Karpas-422 (cell line): ENCODE results near the gene ZNF846. TPM values are rescaled to one million over a fixed set of nuclear protein-coding genes. Genes with fewer than 3 reads are reported as not detected.

Source experiments
- DNase-seq: peaks from one replicate; pipeline ENCODE4 v3.0.0-alpha.2; 2015
- H2AFZ ChIP-seq: fragments of 200-600 bp; sonication (generic); 2 replicates; pipeline ENCODE4 v1.6.1; 2014; ENCODE audit warnings: antibody characterized with exemption, low read length, mixed read lengths
- H3K27ac ChIP-seq: fragments of 200-600 bp; sonication (generic); 2 replicates; pipeline ENCODE4 v1.5.1; 2014; ENCODE audit warnings: mild to moderate bottlenecking, low read length, moderate library complexity
- H3K27me3 ChIP-seq: fragments of 200-600 bp; sonication (generic); 2 replicates; pipeline ENCODE4 v1.6.1; 2014; ENCODE audit warnings: low read length, mixed read lengths
- H3K36me3 ChIP-seq: fragments of 200-600 bp; sonication (generic); 2 replicates; pipeline ENCODE4 v1.6.1; 2014; ENCODE audit warnings: low read length, mixed read lengths; ENCODE audit not compliant: insufficient read depth
- H3K4me1 ChIP-seq: fragments of 200-600 bp; sonication (generic); 2 replicates; pipeline ENCODE4 v1.6.1; 2014; ENCODE audit warnings: mild to moderate bottlenecking, low read length, mixed read lengths
- H3K4me2 ChIP-seq: fragments of 200-600 bp; sonication (generic); 2 replicates; pipeline ENCODE4 v1.6.1; 2014; ENCODE audit warnings: low read length, low read depth, mild to moderate bottlenecking; ENCODE audit not compliant: poor library complexity, severe bottlenecking
- H3K4me3 ChIP-seq: fragments of 200-600 bp; sonication (generic); 2 replicates; pipeline ENCODE4 v1.5.1; 2014; ENCODE audit warnings: mild to moderate bottlenecking, antibody characterized with exemption, low read length, mixed read lengths
- H3K79me2 ChIP-seq: fragments of 200-600 bp; sonication (generic); 2 replicates; pipeline ENCODE4 v1.6.1; 2014; ENCODE audit warnings: mild to moderate bottlenecking, low read length, mixed read lengths
- H3K9ac ChIP-seq: fragments of 200-600 bp; sonication (generic); 2 replicates; pipeline ENCODE4 v1.6.0; 2014; ENCODE audit warnings: low read length
- H3K9me2 ChIP-seq: fragments of 200-600 bp; sonication (generic), shearing (Covaris generic); replicated peaks from 2 replicates; pipeline ENCODE4 v1.6.0; 2014; ENCODE audit warnings: mild to moderate bottlenecking, low read length, moderate library complexity; ENCODE audit not compliant: insufficient read depth
- H3K9me3 ChIP-seq: fragments of 300-700, 200-600 bp; sonication (generic); 2 replicates; pipeline ENCODE4 v1.6.1; 2014; ENCODE audit warnings: low read length, mixed read lengths
- H4K20me1 ChIP-seq: fragments of 200-600 bp; sonication (generic); 2 replicates; pipeline ENCODE4 v1.6.1; 2014; ENCODE audit warnings: mild to moderate bottlenecking, antibody characterized with exemption, low read length, low read depth; ENCODE audit not compliant: insufficient read depth
- total RNA-seq: library from RNA; depleted of rRNA; stranded (reverse); fragments of >200 nt; shearing (Covaris generic); gene quantifications from 2 replicates; pipeline ENCODE4 v1.2.3, GENCODE V29; 2014; ENCODE audit warnings: low replicate concordance

Gene ZNF846
- total RNA-seq, 1 experiment from 2014 or later, result 10.4 TPM

DNA sequence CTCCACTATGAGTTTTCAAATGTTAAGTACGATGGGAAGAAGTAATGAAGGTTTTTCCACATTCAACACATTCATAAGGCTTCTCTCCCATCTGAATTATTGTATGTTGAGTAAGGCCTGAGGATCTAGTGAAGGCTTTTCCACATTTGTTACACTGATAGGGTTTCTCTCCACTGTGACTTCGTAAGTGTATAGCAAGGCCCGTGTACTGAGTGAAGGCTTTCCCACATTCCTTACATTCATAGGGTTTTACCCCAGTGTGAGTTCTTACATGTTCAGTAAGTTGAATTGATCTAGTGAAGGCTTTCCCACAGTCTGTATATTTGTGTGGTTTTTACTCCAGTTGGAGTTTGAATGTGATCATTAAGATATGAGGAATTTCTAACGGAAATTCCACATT, 44.4 kb downstream of the ZNF846 start:
- no peaks in the 10 kb centered on the region for H3K9me3 ChIP-seq
- no peak overlapping the region for H3K9ac ChIP-seq
- no peaks in the 10 kb centered on the region for H3K27me3 ChIP-seq
- no peak overlapping the region for H3K4me3 ChIP-seq
- no peak overlapping the region for H2AFZ ChIP-seq
- H3K4me1 ChIP-seq, result peaks cover 9% of the 10 kb centered on the region
- H3K9me2 ChIP-seq, result no peaks in the 10 kb centered on the region
- DNase-seq, result no peak
- H3K79me2 ChIP-seq, result no peaks in the 10 kb centered on the region
- no peaks in the 10 kb centered on the region for H4K20me1 ChIP-seq
- no peaks in the 10 kb centered on the region for H3K36me3 ChIP-seq
- H3K4me2 ChIP-seq, result no peak overlapping the region
- no peak overlapping the region for H3K27ac ChIP-seq

- Histone ChIP-seq H3K27me3 (no peaks in the 10 kb centered on the region), H3K36me3 (no peaks in the 10 kb centered on the region), H3K27ac (no peak overlapping the region), H2AFZ (peak overlapping the region; percentile 82), H3K9me3 (no peaks in the 10 kb centered on the region), H4K20me1 (no peaks in the 10 kb centered on the region), H3K79me2 (no peaks in the 10 kb centered on the region), H3K4me2 (peak overlapping the region; percentile 54), H3K4me1 (peaks cover 9% of the 10 kb centered on the region), H3K9me2 (no peaks in the 10 kb centered on the region), H3K9ac (peak overlapping the region; percentile 25; the same call in 1 of the 2 replicates), H3K4me3 (peak overlapping the region; percentile 44)
- DNase-seq, result peak; percentile 45
Observed at GRCh38 chr19:9721861-9722260, 46.7 kb downstream of the ZNF846 start.

DNA sequence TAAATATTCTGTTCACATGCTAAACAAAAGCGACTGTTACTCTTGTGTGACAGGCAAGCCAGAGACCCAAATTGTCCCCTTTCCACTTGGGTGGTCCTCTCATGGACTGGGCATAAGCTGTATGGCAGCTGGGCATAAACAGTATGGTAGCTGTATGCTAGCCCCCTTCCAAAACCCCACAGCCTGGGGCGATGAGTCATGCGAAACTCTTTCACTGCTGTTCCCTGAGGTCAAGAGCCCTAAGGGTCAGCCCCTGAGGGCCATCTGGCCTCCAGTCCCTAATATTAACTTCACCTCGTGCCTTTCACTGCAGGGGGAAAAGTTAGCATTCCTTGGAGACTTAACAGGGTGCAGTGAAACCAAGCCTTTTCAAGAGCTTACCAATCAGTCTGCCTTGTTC, 48.0 kb downstream of the ZNF846 start:
- DNase-seq, result no peak
- Histone ChIP-seq H3K9me2 (no peaks in the 10 kb centered on the region), H3K27ac (no peak overlapping the region), H3K27me3 (no peaks in the 10 kb centered on the region), H3K4me1 (peaks cover 9% of the 10 kb centered on the region), H3K4me3 (no peak overlapping the region), H2AFZ (no peak overlapping the region), H3K4me2 (no peak overlapping the region), H3K79me2 (no peaks in the 10 kb centered on the region), H3K36me3 (no peaks in the 10 kb centered on the region), H3K9me3 (no peaks in the 10 kb centered on the region), H4K20me1 (no peaks in the 10 kb centered on the region), H3K9ac (no peak overlapping the region)

DNA sequence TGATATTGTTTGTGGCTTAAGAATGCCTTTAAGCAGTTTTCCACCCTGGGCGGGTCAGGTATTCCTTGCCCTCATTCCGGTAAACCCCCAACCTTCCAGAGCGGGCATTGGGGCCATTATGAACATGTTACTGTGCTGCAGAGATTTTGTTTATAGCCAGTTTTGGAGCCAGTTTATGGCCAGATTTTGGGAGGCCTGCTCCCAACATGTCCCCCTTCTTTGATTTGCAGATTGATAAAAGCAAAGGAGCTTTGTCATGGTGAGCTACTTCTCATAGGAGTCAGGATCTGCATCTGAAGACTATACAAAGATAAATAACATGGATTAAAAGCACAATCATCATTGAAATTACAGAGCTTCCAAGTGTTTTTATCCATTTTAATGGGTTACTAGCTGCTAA, 56.7 kb downstream of the ZNF846 start:
- H3K36me3 ChIP-seq, result no peaks in the 10 kb centered on the region

GRCh38 chr19:9709305-9709704, 59.2 kb downstream of the ZNF846 start:
- H3K4me2 ChIP-seq, result no peak overlapping the region
- no peak overlapping the region for H3K9ac ChIP-seq
- H3K9me3 ChIP-seq, result no peaks in the 10 kb centered on the region
- DNase-seq, result no peak
- H3K9me2 ChIP-seq, result no peaks in the 10 kb centered on the region
- H2AFZ ChIP-seq, result no peak overlapping the region
- H3K36me3 ChIP-seq, result no peaks in the 10 kb centered on the region
- H3K4me1 ChIP-seq, result no peaks in the 10 kb centered on the region
- no peaks in the 10 kb centered on the region for H3K79me2 ChIP-seq
- no peak overlapping the region for H3K4me3 ChIP-seq
- no peak overlapping the region for H3K27ac ChIP-seq
- H4K20me1 ChIP-seq, result no peaks in the 10 kb centered on the region
- H3K27me3 ChIP-seq, result peaks cover 4% of the 10 kb centered on the region; the same call in 1 of the 2 replicates

More for the DNA sequence above, 56.7 kb downstream of the ZNF846 start:
- H3K27me3 ChIP-seq, result peaks cover 4% of the 10 kb centered on the region; the same call in 1 of the 2 replicates
- H3K9me2 ChIP-seq, result no peaks in the 10 kb centered on the region
- H3K4me1 ChIP-seq, result no peaks in the 10 kb centered on the region
- no peak overlapping the region for H3K27ac ChIP-seq
- no peak overlapping the region for H3K4me2 ChIP-seq
- no peak for DNase-seq
- no peaks in the 10 kb centered on the region for H4K20me1 ChIP-seq
- H2AFZ ChIP-seq, result no peak overlapping the region
- no peaks in the 10 kb centered on the region for H3K79me2 ChIP-seq
- H3K9me3 ChIP-seq, result no peaks in the 10 kb centered on the region
- no peak overlapping the region for H3K9ac ChIP-seq
- H3K4me3 ChIP-seq, result no peak overlapping the region

- H3K4me2 ChIP-seq, result no peak overlapping the region
- DNase-seq, result no peak
Observed at GRCh38 chr19:9705836-9706235, 62.7 kb downstream of the ZNF846 start.

DNA sequence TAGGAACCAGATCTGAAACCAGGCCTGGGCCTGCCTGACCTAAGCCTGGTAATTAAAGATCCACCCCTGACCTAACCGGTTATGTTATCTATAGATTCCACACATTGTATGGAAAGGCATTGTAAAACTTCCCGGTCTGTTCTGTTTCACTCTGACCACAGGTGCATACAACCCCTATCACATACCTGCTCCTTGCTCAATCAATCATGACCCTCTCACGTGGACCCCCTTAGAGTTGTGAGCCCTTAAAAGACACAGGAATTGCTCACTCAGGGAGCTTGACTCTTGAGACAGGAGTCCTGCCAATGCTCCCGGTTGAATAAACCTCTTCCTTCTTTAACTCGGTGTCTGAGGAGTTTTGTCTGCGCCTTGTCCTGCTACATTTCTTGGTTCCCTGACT, 66.4 kb downstream of the ZNF846 start:
- Histone ChIP-seq H3K4me1 (no peaks in the 10 kb centered on the region), H3K9me3 (no peaks in the 10 kb centered on the region), H3K4me2 (no peak overlapping the region), H3K27me3 (no peaks in the 10 kb centered on the region), H3K9ac (no peak overlapping the region), H3K79me2 (no peaks in the 10 kb centered on the region), H3K9me2 (no peaks in the 10 kb centered on the region), H3K27ac (no peak overlapping the region), H3K36me3 (no peaks in the 10 kb centered on the region), H3K4me3 (no peak overlapping the region), H2AFZ (no peak overlapping the region), H4K20me1 (no peaks in the 10 kb centered on the region)
- no peak for DNase-seq

More at GRCh38 chr19:9705836-9706235, 62.7 kb downstream of the ZNF846 start:
- no peak overlapping the region for H3K4me3 ChIP-seq
- H2AFZ ChIP-seq, result no peak overlapping the region
- no peak overlapping the region for H3K9ac ChIP-seq
- H4K20me1 ChIP-seq, result no peaks in the 10 kb centered on the region
- no peaks in the 10 kb centered on the region for H3K36me3 ChIP-seq
- no peaks in the 10 kb centered on the region for H3K9me2 ChIP-seq
- no peaks in the 10 kb centered on the region for H3K79me2 ChIP-seq
- no peaks in the 10 kb centered on the region for H3K9me3 ChIP-seq
- H3K4me1 ChIP-seq, result no peaks in the 10 kb centered on the region
- peaks cover 4% of the 10 kb centered on the region; the same call in 1 of the 2 replicates for H3K27me3 ChIP-seq
- H3K27ac ChIP-seq, result no peak overlapping the region
